Right cardiac atrium (tissue), 5 donors: ENCODE data around the gene ATXN10. TPM values are rescaled to one million over a fixed set of nuclear protein-coding genes. Genes with fewer than 3 reads are reported as not detected.
A peak's percentile ranks its signal among the peaks of the same experiment; 100 is the strongest.

ENCODE experiments used
- ATAC-seq, 2 donors: fragments of 200-7000 bp; cut with Tn5 transposase; one replicate each; pipeline versions ENCODE4 v1.8.0 to v1.9.1; 2020; ENCODE audit warnings: moderate library complexity in 2 of 2, mild to moderate bottlenecking in 1 of 2
- DNase-seq, 3 donors: peaks; one replicate each; pipeline ENCODE4 v3.0.0-alpha.2; 2020
- H3K27ac ChIP-seq: one replicate; pipeline ENCODE4 v1.5.1; 2013; ENCODE audit warnings: mild to moderate bottlenecking, low read length, control low read depth, moderate library complexity
- H3K27me3 ChIP-seq: one replicate; pipeline ENCODE4 v1.6.1; 2013; ENCODE audit not compliant: control insufficient read depth, insufficient read depth
- H3K4me1 ChIP-seq: one replicate; pipeline ENCODE4 v1.6.1; 2013; ENCODE audit warnings: low read length; ENCODE audit not compliant: control insufficient read depth, insufficient read depth
- H3K4me3 ChIP-seq: one replicate; pipeline ENCODE4 v1.5.1; 2013; ENCODE audit warnings: low read length, control low read depth
- H3K9me3 ChIP-seq: one replicate; pipeline ENCODE4 v1.6.1; 2013; ENCODE audit warnings: low read length; ENCODE audit not compliant: control insufficient read depth
- WGBS: extraction: QIAGEN DNeasy Blood & Tissue Kit; methylation state at CpG from one replicate; pipeline ENCODE4 v1.1.7; 2013; 5-methylcytosine and 5-hydroxymethylcytosine counted together
- intact Hi-C, 4 donors: fragments of 100-400 bp; cut with DNase I; formaldehyde crosslinking; loops; one replicate each; pipeline versions ENCODE4 v1.11.0 to v1.14.0; 2022 to 2023
- polyA plus RNA-seq: library from polyadenylated mRNA; stranded (reverse); fragments of 200-250 nt; gene quantifications from one replicate; pipeline ENCODE4 v1.2.3, GENCODE V29; 2013
- total RNA-seq, 4 donors: library from RNA; stranded (reverse); fragmentation: NEBNext Ultra II Directional; extraction: Animal tissue kit (Norgen Biotek cat#: 25700); gene quantifications; one replicate each; pipeline ENCODE4 v1.2.1, GENCODE V29; 2021
- donor health status: healthy with polysubstance abuse.
- donor health status: DM: no; HTN: yes; CAD: no.
- donor health status: DM: no; HTN: no; CAD: no.
- donor health status: DM: no; HTN: yes; CAD: no; lungs with severe emphysema.
- donor health status: DM: yes; HTN: yes; CAD: no.

The ATXN10 gene
- total and polyA plus RNA-seq, 5 donors, result 96.6 to 176 (median 147) TPM

DNA sequence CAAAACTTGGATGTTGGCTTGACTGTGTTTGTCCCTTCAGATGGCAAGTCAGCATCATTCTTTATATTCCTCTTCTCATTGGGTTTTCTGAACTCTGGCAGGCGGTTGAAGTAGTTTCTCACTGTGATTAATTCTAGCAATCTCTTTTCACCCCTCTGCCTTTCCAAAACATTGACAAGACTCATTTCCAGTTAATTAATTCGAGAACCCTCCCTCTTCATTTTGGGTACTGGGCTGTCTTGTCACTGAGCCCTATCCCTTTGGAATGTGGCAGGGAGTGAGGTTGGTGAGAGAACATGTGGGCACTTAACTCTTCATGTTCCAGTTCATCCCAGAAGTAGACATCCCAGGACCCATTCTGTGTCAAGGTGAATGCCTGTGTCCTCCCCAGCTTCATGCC, 172.4 kb downstream of the ATXN10 start:
- WGBS, result 68% methylated on average over 2 of the region's 2 CpGs
- H3K27ac ChIP-seq, result no peak overlapping the region

DNA sequence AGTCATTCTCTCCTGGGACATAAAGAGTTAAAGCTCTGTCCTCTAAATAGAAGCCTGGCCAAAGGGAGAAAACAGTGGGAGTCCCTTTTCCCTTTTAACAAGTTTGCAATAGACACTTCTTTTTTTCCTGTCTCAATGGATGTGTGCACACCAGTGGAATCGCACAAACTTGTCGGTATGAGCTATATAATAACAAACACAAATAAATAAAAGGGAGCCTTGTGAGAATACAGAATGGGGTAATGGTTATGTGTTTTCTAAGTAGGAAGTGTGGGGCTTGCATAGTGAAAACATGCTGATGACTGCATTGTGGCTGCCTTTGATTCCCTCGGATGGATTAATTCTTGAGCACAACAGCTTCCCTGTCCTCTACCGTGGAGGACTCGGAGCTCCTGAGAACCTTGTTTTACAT, 173.4 kb downstream of the ATXN10 start:
- ATAC-seq (no peak), DNase-seq (no peak)
- 51% methylated on average over 5 of the region's 5 CpGs for WGBS
- no peaks in the 10 kb centered on the region for H3K9me3 ChIP-seq
- H3K27ac ChIP-seq, result no peak overlapping the region
- no peak overlapping the region for H3K4me3 ChIP-seq
- H3K27me3 ChIP-seq, result no peaks in the 10 kb centered on the region
- H3K4me1 ChIP-seq, result no peaks in the 10 kb centered on the region
- intact Hi-C loops, result no loop called here

More for the DNA sequence above, 172.4 kb downstream of the ATXN10 start:
- Histone ChIP-seq H3K4me1 (no peaks in the 10 kb centered on the region), H3K27me3 (no peaks in the 10 kb centered on the region), H3K9me3 (no peaks in the 10 kb centered on the region), H3K4me3 (no peak overlapping the region)
- intact Hi-C loops, result no loop called here
- no peak for DNase-seq
- ATAC-seq, result no peak

DNA sequence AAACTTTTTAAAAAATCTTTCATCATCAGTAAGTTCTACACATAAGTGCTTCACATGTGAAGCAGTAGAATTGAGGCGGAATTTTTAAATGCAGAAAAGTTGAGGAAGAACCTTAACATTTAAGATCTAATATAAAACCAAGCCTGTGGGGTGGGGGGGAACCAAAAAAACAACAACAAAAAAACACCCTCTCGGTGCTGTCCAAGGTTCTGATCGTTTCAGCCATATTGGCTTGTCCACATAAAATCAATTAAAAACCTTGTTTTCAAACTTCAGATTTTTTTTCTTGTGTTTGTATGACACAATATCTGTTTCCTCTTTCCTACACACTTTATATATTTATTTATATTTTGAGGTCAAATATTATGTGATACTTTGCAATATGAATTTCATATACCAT, 175.3 kb downstream of the ATXN10 start:
- intact Hi-C loops, result no loop called here
- Histone ChIP-seq H3K9me3 (no peaks in the 10 kb centered on the region), H3K4me1 (no peaks in the 10 kb centered on the region), H3K27ac (no peak overlapping the region), H3K4me3 (no peak overlapping the region), H3K27me3 (no peaks in the 10 kb centered on the region)
- no peak for ATAC-seq
- 89% methylated on average over 3 of the region's 3 CpGs for WGBS
- DNase-seq, result no peak

DNA sequence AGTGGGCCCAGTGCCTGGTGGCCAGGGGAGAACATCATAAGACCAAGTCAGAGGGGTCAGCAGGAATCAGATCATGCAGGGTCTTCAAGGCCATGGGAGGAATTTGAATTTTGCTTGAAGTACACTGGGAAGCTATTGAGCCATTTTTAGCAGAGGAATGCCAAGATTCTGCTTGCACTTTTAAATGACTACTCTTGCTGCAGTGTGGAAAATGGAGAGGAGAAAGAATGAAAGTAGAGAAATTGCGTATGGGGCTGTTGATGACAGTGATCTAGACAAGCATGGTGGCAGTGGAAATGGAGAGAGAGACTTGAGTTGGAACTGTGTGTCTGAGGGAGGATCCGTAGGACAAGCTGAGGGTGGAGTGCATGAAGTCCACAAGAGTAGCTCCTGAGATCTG, 177.3 kb downstream of the ATXN10 start:
- no peak for DNase-seq
- intact Hi-C loops, result no loop called here
- ATAC-seq, result no peak

DNA sequence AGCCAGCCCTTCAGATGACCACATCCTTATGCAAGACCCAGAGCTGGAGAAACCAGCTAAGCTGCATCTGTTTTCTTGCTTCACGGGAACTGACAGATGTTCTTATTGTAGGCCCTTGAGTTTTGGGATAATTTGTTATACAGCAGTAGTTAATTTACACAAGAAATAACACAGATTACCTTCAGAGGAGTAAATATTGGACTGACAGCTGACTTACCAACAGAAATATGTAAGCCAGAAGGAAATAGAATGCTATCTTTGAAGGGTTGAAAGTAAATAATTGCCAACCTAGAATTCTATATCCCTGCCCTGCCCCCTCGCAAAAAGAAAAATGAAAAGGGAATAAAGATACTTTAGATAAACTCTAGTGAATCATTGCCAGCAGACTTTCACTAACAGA, 181.2 kb downstream of the ATXN10 start:
- ATAC-seq (no peak), DNase-seq (no peak)
- no peak overlapping the region for H3K4me3 ChIP-seq
- intact Hi-C loops, result no loop called here
- H3K27me3 ChIP-seq, result no peaks in the 10 kb centered on the region
- WGBS, result 100% methylated on average over 2 of the region's 2 CpGs
- H3K4me1 ChIP-seq, result no peaks in the 10 kb centered on the region
- H3K9me3 ChIP-seq, result peaks cover 2% of the 10 kb centered on the region
- H3K27ac ChIP-seq, result no peak overlapping the region

More for the DNA sequence above, 177.3 kb downstream of the ATXN10 start:
- H3K4me3 ChIP-seq, result no peak overlapping the region
- H3K4me1 ChIP-seq, result no peaks in the 10 kb centered on the region
- 97% methylated on average over 2 of the region's 2 CpGs for WGBS
- H3K9me3 ChIP-seq, result peaks cover 2% of the 10 kb centered on the region
- H3K27ac ChIP-seq, result no peak overlapping the region
- H3K27me3 ChIP-seq, result no peaks in the 10 kb centered on the region

DNA sequence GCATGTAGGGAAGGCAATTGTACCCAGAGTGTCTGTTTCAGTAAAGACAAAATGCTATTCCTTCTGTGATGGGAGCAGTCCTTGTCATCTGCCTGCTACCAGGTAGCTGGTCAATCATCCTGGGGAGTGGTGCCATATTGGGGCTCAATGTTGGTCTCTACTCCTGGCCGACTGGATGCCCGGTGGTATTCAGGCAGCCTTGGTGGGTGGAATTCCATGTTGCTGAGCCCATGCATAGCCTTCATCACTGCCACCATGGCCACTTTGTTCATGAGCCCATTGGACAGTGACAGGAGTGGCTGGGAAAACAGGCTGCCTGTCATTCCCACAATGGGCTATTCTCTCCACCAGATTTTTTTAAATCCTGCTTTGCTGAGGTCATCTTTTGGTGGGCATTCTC, 184.3 kb downstream of the ATXN10 start:
- H3K27me3 ChIP-seq, result no peaks in the 10 kb centered on the region
- H3K4me1 ChIP-seq, result no peaks in the 10 kb centered on the region
- H3K4me3 ChIP-seq, result no peak overlapping the region
- H3K9me3 ChIP-seq, result peaks cover 2% of the 10 kb centered on the region
- WGBS, result 94% methylated on average over 2 of the region's 2 CpGs
- DNase-seq (no peak), ATAC-seq (no peak)
- no peak overlapping the region for H3K27ac ChIP-seq
- intact Hi-C loops, result no loop called here

DNA sequence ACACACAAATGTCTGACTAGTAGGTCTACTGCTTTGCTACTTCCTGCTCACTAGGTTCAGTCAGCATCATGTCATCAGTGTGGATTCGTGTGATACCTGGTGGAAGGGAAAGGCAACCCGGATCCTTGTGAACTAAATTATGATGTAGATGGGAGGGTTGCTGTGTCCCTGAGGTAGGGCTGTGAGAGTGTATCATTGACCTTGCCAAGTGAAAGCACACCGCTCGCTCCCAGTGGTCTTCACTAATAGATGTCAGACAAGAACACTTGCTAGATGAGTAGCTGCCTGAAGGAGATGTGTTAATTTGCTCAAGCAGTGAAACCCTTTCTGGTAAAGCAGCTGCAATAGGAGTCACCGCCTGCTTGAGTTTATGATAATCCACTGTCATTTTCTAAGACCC, 185.9 kb downstream of the ATXN10 start:
- peaks cover 2% of the 10 kb centered on the region for H3K9me3 ChIP-seq
- ATAC-seq (no peak), DNase-seq (no peak)
- H3K4me1 ChIP-seq, result no peaks in the 10 kb centered on the region
- H3K27ac ChIP-seq, result no peak overlapping the region
- no peaks in the 10 kb centered on the region for H3K27me3 ChIP-seq
- intact Hi-C loops, result no loop called here
- no peak overlapping the region for H3K4me3 ChIP-seq
- WGBS, result 96% methylated on average over 5 of the region's 5 CpGs

DNA sequence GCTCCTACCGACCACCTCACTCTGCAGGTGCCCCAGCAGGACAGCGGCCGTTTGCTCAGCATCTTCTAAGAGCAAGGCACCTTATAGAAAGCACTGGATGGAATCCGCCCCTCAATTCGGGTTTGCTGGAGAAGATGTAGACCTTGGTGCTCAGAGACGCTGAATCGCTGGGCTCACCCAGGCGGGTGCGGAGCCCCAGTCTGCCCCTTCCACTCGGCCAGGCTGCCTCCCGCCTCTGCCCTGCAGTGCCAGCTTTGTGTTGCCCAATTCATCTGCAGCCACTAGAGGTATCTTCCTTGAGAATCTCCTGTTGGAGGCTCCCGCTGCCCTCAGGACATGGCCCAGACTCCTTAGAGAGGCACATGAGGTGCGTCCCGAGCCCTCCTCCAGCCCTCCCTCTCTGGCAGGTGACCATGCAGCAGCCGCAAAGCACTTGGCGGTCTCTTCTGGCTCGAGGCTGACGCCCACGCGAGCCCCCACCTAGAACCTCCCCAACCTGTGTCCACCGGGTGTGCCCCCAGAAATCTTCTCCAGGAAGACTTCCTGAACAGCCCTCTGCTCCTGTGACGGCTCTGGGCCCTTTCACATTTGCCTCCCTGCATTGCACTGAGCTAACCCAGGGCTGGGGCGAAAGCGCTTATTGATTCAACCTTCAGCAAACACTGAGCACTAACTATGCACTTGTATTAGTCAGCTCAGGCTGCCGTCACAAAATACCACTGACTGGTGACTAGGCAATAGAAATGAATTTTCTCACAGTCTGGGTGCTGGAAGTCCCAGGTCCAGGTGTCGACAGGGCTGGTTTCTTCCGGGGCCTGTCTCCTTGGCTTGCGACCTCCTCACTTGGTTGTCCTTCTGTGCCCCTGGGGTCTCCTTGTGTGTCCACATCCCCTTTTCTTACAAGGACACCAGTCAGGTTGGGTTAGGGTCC, 187.9 kb downstream of the ATXN10 start:
- 94% methylated on average over 28 of the region's 28 CpGs for WGBS
- Histone ChIP-seq H3K4me1 (no peaks in the 10 kb centered on the region), H3K9me3 (no peaks in the 10 kb centered on the region), H3K27ac (no peak overlapping the region), H3K27me3 (no peaks in the 10 kb centered on the region), H3K4me3 (no peak overlapping the region)
- intact Hi-C loops, result loop anchor here in 1 of 4 donors (10.0 kb wide), 2 partner anchors 215 to 275 kb away; no protein-coding TSS in a partner anchor
- DNase-seq (no peak), ATAC-seq (no peak)

DNA sequence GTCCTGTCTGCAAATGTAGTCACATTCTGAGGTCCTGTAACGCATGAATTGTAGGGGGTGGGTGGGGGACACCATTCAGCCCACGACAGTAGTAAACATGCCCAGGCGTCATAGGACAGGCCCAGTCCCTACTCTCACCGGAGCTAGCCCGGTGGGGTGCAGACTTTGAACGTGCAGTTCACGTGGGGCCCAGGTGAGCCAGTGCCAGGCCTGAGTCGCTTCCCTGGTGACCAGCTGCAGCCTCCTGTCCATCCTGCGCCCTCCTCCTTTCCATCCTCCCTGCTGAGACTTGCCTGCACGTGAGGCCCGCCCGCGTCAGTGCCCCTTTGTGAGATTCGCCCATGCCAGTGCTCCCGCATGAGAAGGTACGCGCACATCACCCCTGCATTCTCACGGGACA, 188.6 kb downstream of the ATXN10 start:
- ATAC-seq (no peak), DNase-seq (no peak)
- Histone ChIP-seq H3K4me3 (no peak overlapping the region), H3K9me3 (no peaks in the 10 kb centered on the region), H3K4me1 (no peaks in the 10 kb centered on the region), H3K27me3 (no peaks in the 10 kb centered on the region), H3K27ac (no peak overlapping the region)
- 92% methylated on average over 18 of the region's 18 CpGs for WGBS
- intact Hi-C loops, result loop anchor here in 1 of 4 donors (10.0 kb wide), 2 partner anchors 215 to 275 kb away; no protein-coding TSS in a partner anchor

DNA sequence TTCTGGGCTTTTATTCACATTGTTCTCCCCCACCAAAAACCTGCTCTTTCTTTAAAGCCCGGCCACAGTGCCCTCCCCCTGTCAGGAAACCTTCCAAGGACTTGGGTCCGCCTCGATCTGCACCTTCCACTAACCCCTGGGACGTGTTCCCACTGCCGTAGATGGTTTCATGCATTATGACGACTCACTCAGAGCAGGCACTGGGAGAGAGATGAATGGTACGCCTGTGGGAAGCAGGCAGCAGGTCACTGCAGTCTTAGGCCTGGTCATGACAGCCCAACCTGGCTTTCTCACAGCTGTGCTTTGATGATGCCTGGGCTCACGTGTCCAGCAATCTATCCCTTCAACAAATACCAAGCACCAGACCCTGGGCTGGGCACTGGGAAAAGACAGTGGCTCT, 189.6 kb downstream of the ATXN10 start:
- no peaks in the 10 kb centered on the region for H3K27me3 ChIP-seq
- no peak overlapping the region for H3K27ac ChIP-seq
- intact Hi-C loops, result loop anchor here in 1 of 4 donors (10.0 kb wide), 2 partner anchors 216 to 276 kb away; no protein-coding TSS in a partner anchor
- H3K4me3 ChIP-seq, result no peak overlapping the region
- WGBS, result 76% methylated on average over 8 of the region's 8 CpGs
- ATAC-seq (no peak), DNase-seq (no peak)
- no peaks in the 10 kb centered on the region for H3K4me1 ChIP-seq
- H3K9me3 ChIP-seq, result no peaks in the 10 kb centered on the region

DNA sequence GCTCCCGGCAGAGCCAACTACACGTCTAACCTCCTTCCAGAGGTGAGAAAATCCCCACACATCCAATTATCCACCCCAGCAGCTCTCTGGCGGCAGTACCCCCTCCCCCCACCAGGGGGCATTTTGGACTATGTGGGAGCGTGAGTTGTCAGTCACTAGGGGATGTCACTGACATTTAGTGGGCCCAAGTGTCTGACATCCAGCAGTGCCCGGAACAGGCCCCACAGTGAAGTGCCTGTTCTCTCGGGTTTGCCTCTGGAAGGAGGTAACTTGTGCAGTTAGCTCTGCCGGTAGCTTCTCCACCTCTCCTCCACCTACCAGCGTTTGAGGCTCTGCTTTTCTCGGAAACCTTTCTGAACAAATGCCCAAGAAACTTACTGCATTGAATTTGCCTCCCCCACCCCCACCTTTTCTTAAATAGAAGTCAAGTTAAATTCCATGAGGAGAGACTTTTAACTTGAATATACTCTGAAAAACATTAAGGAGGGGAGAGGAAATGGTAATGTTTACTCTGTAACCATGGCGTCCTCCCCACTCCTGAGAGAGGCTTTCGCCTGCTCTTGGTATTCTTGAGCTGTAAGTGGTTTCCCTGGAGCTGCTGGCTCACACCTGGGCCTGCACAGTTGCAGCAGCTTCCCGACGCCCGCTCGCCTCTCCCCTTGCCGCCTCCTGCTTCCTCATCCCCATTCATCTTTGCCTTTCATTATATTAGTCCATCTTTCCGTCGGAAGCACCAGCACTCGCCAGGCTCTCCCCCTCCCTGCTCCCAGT, 192.5 kb downstream of the ATXN10 start:
- Histone ChIP-seq H3K4me1 (no peaks in the 10 kb centered on the region), H3K4me3 (no peak overlapping the region), H3K9me3 (no peaks in the 10 kb centered on the region), H3K27ac (no peak overlapping the region), H3K27me3 (no peaks in the 10 kb centered on the region)
- 21% methylated on average over 19 of the region's 19 CpGs for WGBS
- ATAC-seq (peak; percentile 58 to 65), DNase-seq (peak; percentile 69 to 87 (median 86))
- intact Hi-C loops, result loop anchor here in 1 of 4 donors (2.0 to 10.0 kb wide), 3 partner anchors 113 to 279 kb away; partner anchors contain the start of gene WNT7B
